ENCODE measurements around the gene ATG7.

ATG7 gene

DNA sequence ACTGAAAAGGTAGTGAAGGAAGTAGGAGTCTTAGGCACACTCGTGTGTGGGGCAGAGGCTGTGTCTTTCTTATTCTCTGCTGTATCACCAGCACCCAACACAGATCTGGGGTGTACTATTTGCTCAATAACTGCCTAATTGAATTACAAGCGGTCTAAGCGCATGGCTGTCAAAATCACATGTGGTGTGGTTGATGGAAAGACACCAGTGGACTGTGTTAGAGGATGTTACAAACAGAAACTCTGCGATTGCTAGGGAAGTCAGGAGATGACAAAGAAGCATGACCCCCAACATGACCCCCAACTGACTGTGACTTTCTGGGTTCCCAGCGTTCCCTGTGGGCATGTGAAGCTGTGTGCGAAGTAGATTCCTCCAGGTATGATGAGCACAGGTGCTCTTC is 32.0 kb downstream of the ATG7 start:
- no peak for DNase-seq (ENCODE audit: low read depth)
- no peak overlapping the region for H3K4me3 ChIP-seq (ENCODE audit: low read depth, low read length)
- TF ChIP-seq, protein P1, sequence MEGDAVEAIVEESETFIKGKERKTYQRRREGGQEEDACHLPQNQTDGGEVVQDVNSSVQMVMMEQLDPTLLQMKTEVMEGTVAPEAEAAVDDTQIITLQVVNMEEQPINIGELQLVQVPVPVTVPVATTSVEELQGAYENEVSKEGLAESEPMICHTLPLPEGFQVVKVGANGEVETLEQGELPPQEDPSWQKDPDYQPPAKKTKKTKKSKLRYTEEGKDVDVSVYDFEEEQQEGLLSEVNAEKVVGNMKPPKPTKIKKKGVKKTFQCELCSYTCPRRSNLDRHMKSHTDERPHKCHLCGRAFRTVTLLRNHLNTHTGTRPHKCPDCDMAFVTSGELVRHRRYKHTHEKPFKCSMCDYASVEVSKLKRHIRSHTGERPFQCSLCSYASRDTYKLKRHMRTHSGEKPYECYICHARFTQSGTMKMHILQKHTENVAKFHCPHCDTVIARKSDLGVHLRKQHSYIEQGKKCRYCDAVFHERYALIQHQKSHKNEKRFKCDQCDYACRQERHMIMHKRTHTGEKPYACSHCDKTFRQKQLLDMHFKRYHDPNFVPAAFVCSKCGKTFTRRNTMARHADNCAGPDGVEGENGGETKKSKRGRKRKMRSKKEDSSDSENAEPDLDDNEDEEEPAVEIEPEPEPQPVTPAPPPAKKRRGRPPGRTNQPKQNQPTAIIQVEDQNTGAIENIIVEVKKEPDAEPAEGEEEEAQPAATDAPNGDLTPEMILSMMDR (IDR thresholded peaks at IDR 0.05; ENCODE audit: insufficient read depth, low read depth, low read length, missing control alignments): no peak

DNA sequence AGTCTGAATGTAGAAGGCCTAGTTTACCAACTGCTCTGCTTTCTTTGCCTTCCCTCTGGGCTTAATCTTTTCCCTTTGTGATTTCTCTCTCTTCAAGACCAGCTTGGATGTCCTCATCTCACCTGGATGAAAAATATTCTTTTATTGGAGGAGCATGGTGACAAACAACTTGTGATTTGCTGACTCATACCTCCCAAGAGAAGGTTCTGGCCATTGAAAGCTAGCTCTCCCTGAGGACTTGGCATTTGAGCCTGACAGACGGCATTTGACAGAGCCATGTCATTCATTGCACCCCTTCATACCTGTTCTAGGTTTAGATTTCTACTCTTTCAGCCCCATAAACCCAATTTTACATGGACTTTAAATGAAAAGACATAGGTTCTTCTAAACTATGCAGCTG is 33.3 kb downstream of the ATG7 start:
- DNase-seq (ENCODE audit: low read depth): no peak
- TF ChIP-seq, protein P1 (IDR thresholded peaks at IDR 0.05; ENCODE audit: insufficient read depth, low read depth, low read length, missing control alignments): no peak
- no peak overlapping the region for H3K4me3 ChIP-seq (ENCODE audit: low read depth, low read length)

DNA sequence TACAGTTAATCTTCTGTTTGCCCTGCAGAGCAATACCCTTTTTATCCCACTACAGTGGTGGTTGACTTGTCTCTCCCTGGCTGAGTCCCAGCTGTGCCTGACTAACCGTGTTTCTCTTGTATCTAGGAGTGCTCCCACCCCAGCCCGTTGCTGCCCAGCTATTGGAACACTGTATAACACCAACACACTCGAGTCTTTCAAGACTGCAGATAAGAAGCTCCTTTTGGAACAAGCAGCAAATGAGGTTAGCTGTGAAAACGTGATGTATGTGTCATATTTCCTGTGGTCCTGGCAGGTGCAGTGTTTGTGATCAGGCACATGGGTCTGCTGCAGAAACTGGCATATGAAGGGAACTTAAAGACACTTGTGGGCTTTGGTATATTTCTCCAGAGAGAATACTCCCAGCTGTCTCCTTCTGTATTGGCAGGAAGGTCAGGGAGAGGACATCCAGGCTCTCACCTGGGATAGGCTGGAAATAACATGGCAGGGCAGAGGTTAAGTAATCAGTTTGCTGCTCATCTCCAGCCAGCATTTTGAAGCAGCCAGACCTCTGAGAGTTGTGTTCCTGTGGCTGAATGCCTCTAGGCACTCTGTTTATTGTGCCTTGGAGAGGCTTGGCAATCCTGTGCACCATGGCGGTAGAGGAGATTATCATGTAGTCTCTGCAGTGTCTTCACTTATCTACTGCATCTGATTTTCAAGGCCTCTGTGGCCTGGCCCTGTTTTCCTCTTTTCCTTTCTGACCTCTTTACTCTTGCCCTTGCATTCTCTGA is 34.8 kb downstream of the ATG7 start:
- TF ChIP-seq, protein P1 (IDR thresholded peaks at IDR 0.05; ENCODE audit: insufficient read depth, low read depth, low read length, missing control alignments): no peak
- no peak overlapping the region for H3K4me3 ChIP-seq (ENCODE audit: low read depth, low read length)
- DNase-seq (ENCODE audit: low read depth): peak; percentile 42

DNA sequence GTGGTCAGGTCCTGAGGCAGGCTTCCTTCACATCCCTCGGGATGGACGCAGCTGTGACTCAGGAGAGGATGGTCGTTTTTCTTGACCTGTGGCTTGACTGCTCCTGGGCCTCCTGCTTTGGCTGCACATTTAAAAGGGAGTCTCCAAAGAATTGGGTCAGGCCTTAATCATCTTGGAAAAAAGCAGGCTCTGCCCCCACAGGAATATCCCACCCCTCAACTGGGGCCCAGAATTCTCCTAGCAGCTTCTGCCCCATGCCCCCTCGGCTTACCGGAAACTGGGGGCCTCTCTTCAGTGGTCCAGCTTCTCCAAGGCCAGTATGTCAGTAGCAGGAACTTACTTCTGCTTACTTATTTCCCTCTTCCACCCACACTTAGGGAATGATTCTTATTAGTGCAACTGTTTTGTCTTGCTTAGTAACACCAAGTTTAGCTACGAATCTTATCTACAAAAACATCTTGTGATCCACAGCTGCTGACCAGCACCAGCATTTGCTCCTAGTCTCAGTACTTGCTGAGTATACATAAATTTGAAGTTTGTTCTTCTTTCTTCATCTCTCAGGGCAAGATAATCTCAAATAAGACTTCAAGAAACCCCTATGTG is 35.7 kb downstream of the ATG7 start:
- TF ChIP-seq, protein P1 (IDR thresholded peaks at IDR 0.05; ENCODE audit: insufficient read depth, low read depth, low read length, missing control alignments): no peak
- no peak overlapping the region for H3K4me3 ChIP-seq (ENCODE audit: low read depth, low read length)
- no peak for DNase-seq (ENCODE audit: low read depth)

DNA sequence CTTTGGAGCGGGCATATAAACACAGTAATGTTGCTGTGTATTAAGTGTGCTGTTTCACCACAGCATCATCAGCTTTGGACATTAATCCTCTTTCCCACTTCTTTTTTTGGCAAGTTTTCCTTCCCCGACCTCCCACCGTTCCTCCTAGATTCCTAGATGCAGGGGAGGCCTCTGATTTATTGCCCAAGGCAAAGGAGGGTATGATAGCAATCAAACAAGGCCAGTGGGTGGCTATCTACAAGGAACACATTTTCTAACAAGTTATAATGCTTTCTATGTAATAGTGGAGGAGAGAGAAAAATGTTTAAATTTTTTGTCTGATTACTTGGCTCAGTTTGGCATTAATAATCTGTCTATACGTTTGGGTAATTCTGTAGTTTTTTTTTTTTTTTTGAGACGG is 38.1 kb downstream of the ATG7 start:
- no peak for DNase-seq (ENCODE audit: low read depth)
- H3K4me3 ChIP-seq (ENCODE audit: low read depth, low read length): no peak overlapping the region
- TF ChIP-seq, protein P1 (IDR thresholded peaks at IDR 0.05; ENCODE audit: insufficient read depth, low read depth, low read length, missing control alignments): no peak

DNA sequence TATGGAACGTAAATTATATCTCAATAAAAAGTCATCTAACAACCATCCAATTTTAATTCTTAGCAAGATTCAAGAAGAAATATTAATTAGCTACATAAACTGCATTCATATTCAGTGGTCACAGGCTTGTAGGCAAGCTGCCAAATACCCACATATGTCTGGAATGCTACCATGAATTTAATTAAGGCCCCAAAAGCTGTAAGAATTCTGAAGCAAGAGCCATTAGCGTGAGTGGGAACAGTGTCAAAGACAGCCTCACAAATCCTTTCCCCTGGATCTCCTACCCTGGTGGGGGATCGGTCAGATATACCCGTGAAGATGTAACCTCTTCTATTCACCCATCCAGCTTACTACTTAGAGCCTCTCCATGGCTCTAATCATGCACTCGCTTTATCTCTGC is 40.0 kb downstream of the ATG7 start:
- TF ChIP-seq, protein P1 (IDR thresholded peaks at IDR 0.05; ENCODE audit: insufficient read depth, low read depth, low read length, missing control alignments): no peak
- no peak overlapping the region for H3K4me3 ChIP-seq (ENCODE audit: low read depth, low read length)
- DNase-seq (ENCODE audit: low read depth): no peak
